HepG2 (cell line): ENCODE results near the gene TMEM38A. TPM values are rescaled to one million over a fixed set of nuclear protein-coding genes. Genes with fewer than 3 reads are reported as not detected.

Experiments used
- BRCA1 ChIP-seq: sonication (generic); formaldehyde crosslinking; IDR thresholded peaks from 2 replicates; pipeline ENCODE4 v1.4.0; 2020; ENCODE audit warnings: missing genetic modification reagents
- BRD4 ChIP-seq: sonication (generic); formaldehyde crosslinking; IDR thresholded peaks from 2 replicates; pipeline ENCODE4 v1.4.0; 2020; ENCODE audit warnings: missing genetic modification reagents
- FLYWCH1 ChIP-seq: sonication (generic); formaldehyde crosslinking; IDR thresholded peaks from 2 replicates; pipeline ENCODE4 v1.8.1; 2023; ENCODE audit warnings: mild to moderate bottlenecking, missing genetic modification reagents
- HES4 ChIP-seq: sonication (generic); formaldehyde crosslinking; IDR thresholded peaks from 2 replicates; pipeline ENCODE4 v1.9.0; 2021; ENCODE audit warnings: mild to moderate bottlenecking, missing genetic modification reagents, borderline replicate concordance
- KMT2A ChIP-seq: sonication (generic); formaldehyde crosslinking; IDR thresholded peaks from 2 replicates; pipeline ENCODE4 v1.4.0; 2020; ENCODE audit warnings: missing genetic modification reagents
- MAZ ChIP-seq, 2 experiments: sonication (generic) in 1 of 2; formaldehyde crosslinking in 1 of 2; IDR thresholded peaks; 2 replicates each; pipeline versions ENCODE4 v1.5.0 to v1.6.1; 2012 to 2020; ENCODE audit warnings: low read depth in 2 of 2, mild to moderate bottlenecking in 2 of 2, borderline replicate concordance in 1 of 2, improper control_type of control experiment in 1 of 2, low read length in 1 of 2, missing genetic modification reagents in 1 of 2, moderate library complexity in 1 of 2
- RFX1 ChIP-seq: fragments of 450-650 bp; IDR thresholded peaks from 2 replicates; pipeline ENCODE4 v1.6.1; 2017
- SIN3A ChIP-seq: IDR thresholded peaks from 2 replicates; pipeline ENCODE4 v1.6.1; 2011; ENCODE audit warnings: low read depth, mild to moderate bottlenecking, control low read depth, low read length, borderline replicate concordance
- SRSF1 ChIP-seq: fragments of 200-400 bp; formaldehyde crosslinking; optimal IDR thresholded peaks from 2 replicates; pipeline ENCODE3; 2017; ENCODE audit warnings: mild to moderate bottlenecking, low read depth, low read length, moderate library complexity
- TAF1 ChIP-seq: sonication (generic); formaldehyde crosslinking; IDR thresholded peaks from 2 replicates; pipeline ENCODE4 v1.4.0; 2020; ENCODE audit warnings: missing genetic modification reagents
- ZBTB38 ChIP-seq: sonication (generic); formaldehyde crosslinking; IDR thresholded peaks from 2 replicates; pipeline ENCODE4 v1.5.1; 2020; ENCODE audit warnings: mild to moderate bottlenecking, missing genetic modification reagents
- ZFP36L1 ChIP-seq: sonication (generic); formaldehyde crosslinking; IDR thresholded peaks from 2 replicates; pipeline ENCODE4 v1.8.0; 2022; ENCODE audit warnings: mild to moderate bottlenecking, missing genetic modification reagents, moderate library complexity
- ZNF136 ChIP-seq: sonication (generic); formaldehyde crosslinking; IDR thresholded peaks from 2 replicates; pipeline ENCODE4 v1.8.1; 2022; ENCODE audit warnings: low read depth, mild to moderate bottlenecking, moderate library complexity, missing genetic modification reagents
- ZNF274 ChIP-seq: sonication (generic); formaldehyde crosslinking; IDR thresholded peaks from 2 replicates; pipeline ENCODE4 v1.5.1; 2020; ENCODE audit warnings: mild to moderate bottlenecking, missing genetic modification reagents
- ZNF737 ChIP-seq: sonication (generic); formaldehyde crosslinking; IDR thresholded peaks from 2 replicates; pipeline ENCODE4 v1.5.0; 2020; ENCODE audit warnings: missing genetic modification reagents, mild to moderate bottlenecking, borderline replicate concordance
- ZNF879 ChIP-seq: sonication (generic); formaldehyde crosslinking; IDR thresholded peaks from 2 replicates; pipeline ENCODE4 v1.8.1; 2023; ENCODE audit warnings: missing genetic modification reagents
- ZNF883 ChIP-seq: sonication (generic); formaldehyde crosslinking; IDR thresholded peaks from 2 replicates; pipeline ENCODE4 v1.5.1; 2020; ENCODE audit warnings: mild to moderate bottlenecking, missing genetic modification reagents; ENCODE audit errors: not compliant biosample characterization
- polyA plus RNA-seq, 8 experiments: library from polyadenylated mRNA; depleted of rRNA in 3 of 8; stranded (reverse) in 7 of 8; unstranded in 1 of 8; fragments of >200 nt; fragmentation: Illumina TruSeq in 4 of 8; extraction: Trizol in 4 of 8; gene quantifications; 2 replicates each; pipeline versions ENCODE4 v1.2.1 to v1.2.3, GENCODE V29; 2011 to 2016; ENCODE audit warnings: low read depth in 4 of 8, missing spikeins in 1 of 8, mixed read lengths in 1 of 8; ENCODE audit not compliant: insufficient read depth in 1 of 8
- total RNA-seq, 5 experiments: library from RNA; depleted of rRNA; stranded (reverse); fragments of >200 nt; fragmentation: Illumina TruSeq; extraction: Trizol; gene quantifications; 2 replicates each; pipeline ENCODE4 v1.2.3, GENCODE V29; 2016; ENCODE audit warnings: low read depth in 1 of 5
- TF ChIP-seq, protein P1 (sequence below): IDR thresholded peaks from 2 replicates; pipeline ENCODE4 v1.4.0; 2020; ENCODE audit warnings: mild to moderate bottlenecking, missing genetic modification reagents
- TF ChIP-seq, protein P2 (sequence below): IDR thresholded peaks from 2 replicates; pipeline ENCODE4 v1.6.1; 2016
- TF ChIP-seq, protein P3 (sequence below): sonication (generic); formaldehyde crosslinking; IDR thresholded peaks from 2 replicates; pipeline ENCODE4 v1.5.1; 2020; ENCODE audit warnings: missing genetic modification reagents, mild to moderate bottlenecking, borderline replicate concordance
- TF ChIP-seq, protein P4 (sequence below): sonication (generic); formaldehyde crosslinking; IDR thresholded peaks from 2 replicates; pipeline ENCODE4 v1.4.0; 2020; ENCODE audit warnings: mild to moderate bottlenecking, missing genetic modification reagents

Gene TMEM38A
- total and polyA plus RNA-seq, 2 of the 13 experiments (the other 11 are each of a cell fraction or from before 2014, with no cell fraction given), result 4.8 to 6.8 TPM

DNA sequence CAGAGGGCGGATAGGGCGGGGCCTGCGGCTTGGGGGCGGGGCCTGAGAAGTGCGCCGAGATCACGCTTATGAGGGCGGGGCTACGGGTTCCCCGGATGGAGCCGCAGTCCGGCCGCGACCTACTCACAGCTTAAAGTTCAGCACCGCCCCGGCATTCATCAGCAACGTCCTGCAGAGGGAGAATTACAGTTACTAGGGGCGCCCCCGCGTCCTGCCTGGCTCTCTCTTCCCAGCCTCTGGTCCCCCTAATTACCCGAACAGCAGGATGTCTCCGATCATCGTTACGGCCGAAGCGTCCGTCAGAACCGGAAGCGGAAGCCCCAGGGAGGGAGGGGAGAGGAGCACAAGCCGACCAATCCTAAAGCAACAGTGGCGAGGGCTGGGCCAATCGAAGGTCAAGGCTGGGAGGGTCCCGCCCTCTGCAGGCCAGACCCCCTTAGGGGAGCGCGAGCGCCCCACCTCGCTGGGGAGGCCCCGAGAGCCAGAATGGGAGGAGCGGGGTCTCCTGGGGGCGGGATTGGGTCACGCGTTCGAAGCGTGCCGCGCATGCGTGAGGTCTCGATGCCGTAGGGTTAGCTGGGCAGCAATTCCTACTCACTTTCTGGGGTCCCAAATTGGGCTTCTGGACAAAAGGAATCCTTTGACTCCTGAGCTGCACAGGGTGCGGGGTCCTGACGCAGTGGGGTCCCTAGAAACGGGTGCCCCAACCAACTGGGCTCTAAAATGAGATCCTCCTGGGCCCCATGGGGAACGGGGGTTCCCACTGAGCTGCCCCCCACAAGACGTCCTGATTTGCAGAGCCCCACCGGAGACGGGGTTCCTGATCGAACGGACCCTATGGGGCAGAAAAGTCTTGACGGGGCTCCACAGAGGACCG, 869 bp upstream of the TMEM38A start, which contains the start of gene SMIM7 (continued):
- TF ChIP-seq SRSF1 (peak; percentile 8), FLYWCH1 (no peak), ZNF136 (CRISPR knock-in tag) (no peak; the same call in 1 of the 2 replicates), MAZ (IDR thresholded peaks at IDR 0.05; ENCODE audit: borderline replicate concordance, low read depth, low read length) (peak; percentile 97), MAZ (CRISPR knock-in tag; IDR thresholded peaks at IDR 0.05; ENCODE audit: low read depth) (peak; percentile 87; the same call in 1 of the 2 replicates), ZNF274 (peak; percentile 76; the same call in 1 of the 2 replicates), BRCA1 (CRISPR knock-in tag) (peak; percentile 57; the same call in 1 of the 2 replicates), ZNF883 (CRISPR knock-in tag) (peak; percentile 17), ZFP36L1 (CRISPR knock-in tag) (peak; percentile 3; the same call in 1 of the 2 replicates), ZNF879 (0 out of 2 replicates have a peak, but pooled peaks have one; percentile 15), SIN3A (no peak), RFX1 (no peak), HES4 (peak; percentile 24; the same call in 1 of the 2 replicates), KMT2A (peak; percentile 62; the same call in 1 of the 2 replicates), ZBTB38 (CRISPR knock-in tag) (peak; percentile 16; the same call in 1 of the 2 replicates), TAF1 (CRISPR knock-in tag) (peak; percentile 83; the same call in 1 of the 2 replicates), BRD4 (no peak), ZNF737 (CRISPR knock-in tag) (no peak)
- TF ChIP-seq, protein P1, sequence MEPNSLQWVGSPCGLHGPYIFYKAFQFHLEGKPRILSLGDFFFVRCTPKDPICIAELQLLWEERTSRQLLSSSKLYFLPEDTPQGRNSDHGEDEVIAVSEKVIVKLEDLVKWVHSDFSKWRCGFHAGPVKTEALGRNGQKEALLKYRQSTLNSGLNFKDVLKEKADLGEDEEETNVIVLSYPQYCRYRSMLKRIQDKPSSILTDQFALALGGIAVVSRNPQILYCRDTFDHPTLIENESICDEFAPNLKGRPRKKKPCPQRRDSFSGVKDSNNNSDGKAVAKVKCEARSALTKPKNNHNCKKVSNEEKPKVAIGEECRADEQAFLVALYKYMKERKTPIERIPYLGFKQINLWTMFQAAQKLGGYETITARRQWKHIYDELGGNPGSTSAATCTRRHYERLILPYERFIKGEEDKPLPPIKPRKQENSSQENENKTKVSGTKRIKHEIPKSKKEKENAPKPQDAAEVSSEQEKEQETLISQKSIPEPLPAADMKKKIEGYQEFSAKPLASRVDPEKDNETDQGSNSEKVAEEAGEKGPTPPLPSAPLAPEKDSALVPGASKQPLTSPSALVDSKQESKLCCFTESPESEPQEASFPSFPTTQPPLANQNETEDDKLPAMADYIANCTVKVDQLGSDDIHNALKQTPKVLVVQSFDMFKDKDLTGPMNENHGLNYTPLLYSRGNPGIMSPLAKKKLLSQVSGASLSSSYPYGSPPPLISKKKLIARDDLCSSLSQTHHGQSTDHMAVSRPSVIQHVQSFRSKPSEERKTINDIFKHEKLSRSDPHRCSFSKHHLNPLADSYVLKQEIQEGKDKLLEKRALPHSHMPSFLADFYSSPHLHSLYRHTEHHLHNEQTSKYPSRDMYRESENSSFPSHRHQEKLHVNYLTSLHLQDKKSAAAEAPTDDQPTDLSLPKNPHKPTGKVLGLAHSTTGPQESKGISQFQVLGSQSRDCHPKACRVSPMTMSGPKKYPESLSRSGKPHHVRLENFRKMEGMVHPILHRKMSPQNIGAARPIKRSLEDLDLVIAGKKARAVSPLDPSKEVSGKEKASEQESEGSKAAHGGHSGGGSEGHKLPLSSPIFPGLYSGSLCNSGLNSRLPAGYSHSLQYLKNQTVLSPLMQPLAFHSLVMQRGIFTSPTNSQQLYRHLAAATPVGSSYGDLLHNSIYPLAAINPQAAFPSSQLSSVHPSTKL (CRISPR knock-in tag), result peak; percentile 51; the same call in 1 of the 2 replicates
- TF ChIP-seq, protein P2, sequence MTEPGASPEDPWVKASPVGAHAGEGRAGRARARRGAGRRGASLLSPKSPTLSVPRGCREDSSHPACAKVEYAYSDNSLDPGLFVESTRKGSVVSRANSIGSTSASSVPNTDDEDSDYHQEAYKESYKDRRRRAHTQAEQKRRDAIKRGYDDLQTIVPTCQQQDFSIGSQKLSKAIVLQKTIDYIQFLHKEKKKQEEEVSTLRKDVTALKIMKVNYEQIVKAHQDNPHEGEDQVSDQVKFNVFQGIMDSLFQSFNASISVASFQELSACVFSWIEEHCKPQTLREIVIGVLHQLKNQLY (CRISPR knock-in tag), result peak; percentile 98
- TF ChIP-seq, protein P3, sequence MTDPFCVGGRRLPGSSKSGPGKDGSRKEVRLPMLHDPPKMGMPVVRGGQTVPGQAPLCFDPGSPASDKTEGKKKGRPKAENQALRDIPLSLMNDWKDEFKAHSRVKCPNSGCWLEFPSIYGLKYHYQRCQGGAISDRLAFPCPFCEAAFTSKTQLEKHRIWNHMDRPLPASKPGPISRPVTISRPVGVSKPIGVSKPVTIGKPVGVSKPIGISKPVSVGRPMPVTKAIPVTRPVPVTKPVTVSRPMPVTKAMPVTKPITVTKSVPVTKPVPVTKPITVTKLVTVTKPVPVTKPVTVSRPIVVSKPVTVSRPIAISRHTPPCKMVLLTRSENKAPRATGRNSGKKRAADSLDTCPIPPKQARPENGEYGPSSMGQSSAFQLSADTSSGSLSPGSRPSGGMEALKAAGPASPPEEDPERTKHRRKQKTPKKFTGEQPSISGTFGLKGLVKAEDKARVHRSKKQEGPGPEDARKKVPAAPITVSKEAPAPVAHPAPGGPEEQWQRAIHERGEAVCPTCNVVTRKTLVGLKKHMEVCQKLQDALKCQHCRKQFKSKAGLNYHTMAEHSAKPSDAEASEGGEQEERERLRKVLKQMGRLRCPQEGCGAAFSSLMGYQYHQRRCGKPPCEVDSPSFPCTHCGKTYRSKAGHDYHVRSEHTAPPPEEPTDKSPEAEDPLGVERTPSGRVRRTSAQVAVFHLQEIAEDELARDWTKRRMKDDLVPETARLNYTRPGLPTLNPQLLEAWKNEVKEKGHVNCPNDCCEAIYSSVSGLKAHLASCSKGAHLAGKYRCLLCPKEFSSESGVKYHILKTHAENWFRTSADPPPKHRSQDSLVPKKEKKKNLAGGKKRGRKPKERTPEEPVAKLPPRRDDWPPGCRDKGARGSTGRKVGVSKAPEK (CRISPR knock-in tag), result no peak
- TF ChIP-seq, protein P4, sequence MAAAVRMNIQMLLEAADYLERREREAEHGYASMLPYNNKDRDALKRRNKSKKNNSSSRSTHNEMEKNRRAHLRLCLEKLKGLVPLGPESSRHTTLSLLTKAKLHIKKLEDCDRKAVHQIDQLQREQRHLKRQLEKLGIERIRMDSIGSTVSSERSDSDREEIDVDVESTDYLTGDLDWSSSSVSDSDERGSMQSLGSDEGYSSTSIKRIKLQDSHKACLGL (CRISPR knock-in tag), result peak; percentile 21
